Choroid plexus epithelial cell (primary cell): ENCODE measurements around the gene FLNC.

Experiments used
- DNase-seq: peaks from one replicate; pipeline ENCODE4 v3.0.0-alpha.2; 2010; ENCODE audit warnings: low read depth
- H3K4me3 ChIP-seq: 2 replicates; pipeline ENCODE4 v1.5.1; 2011; ENCODE audit warnings: low read depth, mild to moderate bottlenecking, control low read depth, low read length, moderate library complexity
- TF ChIP-seq, protein P1 (sequence below): conservative IDR thresholded peaks from 2 replicates; pipeline ENCODE4 v1.5.1; 2011; ENCODE audit warnings: low read depth, mild to moderate bottlenecking, control low read depth, inconsistent platforms, low read length, moderate library complexity

FLNC gene

DNA sequence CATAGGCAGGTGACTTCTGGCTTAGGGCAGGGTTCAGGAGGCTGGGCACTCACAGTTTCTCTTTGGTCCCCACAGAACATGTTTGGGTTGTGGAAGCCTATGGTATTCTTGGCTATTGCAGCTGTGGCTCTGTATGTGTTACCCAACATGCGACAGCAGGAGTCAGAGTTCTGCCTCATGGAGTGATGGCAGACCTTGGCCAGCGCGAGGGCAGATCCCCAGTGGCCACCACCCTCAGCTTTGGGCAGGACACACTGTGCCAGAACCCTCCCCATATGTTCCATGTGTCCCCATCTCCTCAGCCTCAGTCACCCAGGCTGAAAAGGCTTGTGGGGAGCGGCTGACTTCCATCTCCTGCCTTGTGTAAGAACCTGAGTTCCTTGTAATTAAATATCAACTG is 8.5 kb upstream of the FLNC start:
- H3K4me3 ChIP-seq, result no peak overlapping the region
- no peak for DNase-seq
- TF ChIP-seq, protein P1, sequence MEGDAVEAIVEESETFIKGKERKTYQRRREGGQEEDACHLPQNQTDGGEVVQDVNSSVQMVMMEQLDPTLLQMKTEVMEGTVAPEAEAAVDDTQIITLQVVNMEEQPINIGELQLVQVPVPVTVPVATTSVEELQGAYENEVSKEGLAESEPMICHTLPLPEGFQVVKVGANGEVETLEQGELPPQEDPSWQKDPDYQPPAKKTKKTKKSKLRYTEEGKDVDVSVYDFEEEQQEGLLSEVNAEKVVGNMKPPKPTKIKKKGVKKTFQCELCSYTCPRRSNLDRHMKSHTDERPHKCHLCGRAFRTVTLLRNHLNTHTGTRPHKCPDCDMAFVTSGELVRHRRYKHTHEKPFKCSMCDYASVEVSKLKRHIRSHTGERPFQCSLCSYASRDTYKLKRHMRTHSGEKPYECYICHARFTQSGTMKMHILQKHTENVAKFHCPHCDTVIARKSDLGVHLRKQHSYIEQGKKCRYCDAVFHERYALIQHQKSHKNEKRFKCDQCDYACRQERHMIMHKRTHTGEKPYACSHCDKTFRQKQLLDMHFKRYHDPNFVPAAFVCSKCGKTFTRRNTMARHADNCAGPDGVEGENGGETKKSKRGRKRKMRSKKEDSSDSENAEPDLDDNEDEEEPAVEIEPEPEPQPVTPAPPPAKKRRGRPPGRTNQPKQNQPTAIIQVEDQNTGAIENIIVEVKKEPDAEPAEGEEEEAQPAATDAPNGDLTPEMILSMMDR, result no peak

DNA sequence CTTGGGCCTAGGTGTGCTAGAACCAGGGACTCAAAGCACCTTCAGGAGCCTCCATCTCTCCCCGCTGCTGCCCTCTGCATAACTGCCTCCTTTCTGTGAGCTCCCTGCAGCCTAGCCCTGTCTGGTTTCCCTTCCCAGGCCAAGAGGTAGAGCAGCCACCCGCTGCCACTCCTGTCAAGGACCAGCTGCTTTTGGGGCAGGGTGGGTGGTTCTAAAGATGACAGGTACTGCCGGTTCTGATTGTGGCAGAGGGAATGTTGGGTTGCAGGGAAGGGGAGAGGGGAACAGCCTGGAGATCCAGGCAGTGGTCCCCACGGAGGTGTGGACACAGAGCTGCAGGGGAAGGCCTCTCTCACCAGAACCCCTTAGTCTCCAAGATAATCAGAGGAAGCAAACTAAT is 3.7 kb upstream of the FLNC start:
- DNase-seq, result no peak
- H3K4me3 ChIP-seq, result no peak overlapping the region
- TF ChIP-seq, protein P1, result no peak

DNA sequence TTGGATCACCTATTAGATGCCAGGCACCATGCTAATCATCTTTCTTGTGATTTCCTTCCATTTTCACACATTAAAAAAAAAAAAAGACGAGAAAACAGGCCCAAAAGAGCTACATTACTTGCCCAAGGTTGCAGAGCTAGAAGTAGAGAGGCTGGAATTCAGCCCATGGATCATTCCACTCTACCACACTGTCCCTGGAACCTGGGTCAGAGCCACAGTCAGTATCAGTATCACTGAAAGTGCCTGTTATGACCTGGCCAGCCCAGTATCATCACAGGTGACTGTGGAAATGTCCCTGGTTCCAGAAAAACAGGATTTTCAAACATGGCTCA is 3.3 kb upstream of the FLNC start:
- H3K4me3 ChIP-seq, result no peak overlapping the region
- TF ChIP-seq, protein P1, result no peak
- DNase-seq, result no peak

- no peak overlapping the region for H3K4me3 ChIP-seq
- DNase-seq, result peak; percentile 64
- TF ChIP-seq, protein P1, result no peak
Measured at GRCh38 chr7:128827248-128827958, 2.8 kb upstream of the FLNC start.

GRCh38 chr7:128827971-128828711 is 2.1 kb upstream of the FLNC start:
- DNase-seq, result peak; percentile 74
- TF ChIP-seq, protein P1, result no peak
- H3K4me3 ChIP-seq, result no peak overlapping the region

- peak; percentile 24 for DNase-seq
- H3K4me3 ChIP-seq, result peak overlapping the region; percentile 32
- TF ChIP-seq, protein P1, result no peak
Measured at GRCh38 chr7:128829391-128830166, 627 bp upstream of the FLNC start.
